Astrocyte of the cerebellum (primary cell): ENCODE data around the gene KLHL20.

Source experiments
- DNase-seq: peaks from one replicate; pipeline ENCODE4 v3.0.0-alpha.2; 2011; ENCODE audit warnings: low read depth
- H3K4me3 ChIP-seq: 2 replicates; pipeline ENCODE4 v1.5.1; 2011; ENCODE audit warnings: mild to moderate bottlenecking, low read depth, low read length, moderate library complexity
- in situ Hi-C: cut with HindIII; loops from 2 replicates; pipeline ENCODE4 v1.10.0; 2017; ENCODE audit warnings: low sequenced_read_pairs
- TF ChIP-seq, protein P1 (sequence below): IDR thresholded peaks from 2 replicates; pipeline ENCODE4 v1.5.1; 2012; ENCODE audit warnings: low read length, low read depth, moderate library complexity, mild to moderate bottlenecking; ENCODE audit errors: missing control alignments

KLHL20 gene

DNA sequence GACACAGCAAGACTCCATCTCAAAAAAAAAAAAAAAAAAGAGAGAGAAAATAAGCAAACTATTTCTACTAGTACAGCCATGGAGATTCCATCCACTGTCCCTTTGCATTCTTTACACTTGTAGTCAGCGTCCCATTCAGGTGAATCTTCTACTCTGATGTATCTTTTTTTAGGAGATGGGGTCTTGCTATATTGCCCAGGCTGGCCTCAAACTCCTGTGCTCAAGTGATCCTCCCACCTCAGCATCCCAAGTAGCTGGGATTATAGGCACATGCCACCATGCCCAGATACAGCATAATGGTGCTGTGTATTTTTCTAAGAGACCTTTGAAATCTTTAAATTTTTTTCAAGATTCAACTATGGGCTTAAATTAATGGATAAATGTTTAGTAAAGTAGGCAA, 118.0 kb downstream of the KLHL20 start:
- H3K4me3 ChIP-seq, result no peak overlapping the region
- in situ Hi-C loops, result no loop called here
- no peak for DNase-seq
- TF ChIP-seq, protein P1, sequence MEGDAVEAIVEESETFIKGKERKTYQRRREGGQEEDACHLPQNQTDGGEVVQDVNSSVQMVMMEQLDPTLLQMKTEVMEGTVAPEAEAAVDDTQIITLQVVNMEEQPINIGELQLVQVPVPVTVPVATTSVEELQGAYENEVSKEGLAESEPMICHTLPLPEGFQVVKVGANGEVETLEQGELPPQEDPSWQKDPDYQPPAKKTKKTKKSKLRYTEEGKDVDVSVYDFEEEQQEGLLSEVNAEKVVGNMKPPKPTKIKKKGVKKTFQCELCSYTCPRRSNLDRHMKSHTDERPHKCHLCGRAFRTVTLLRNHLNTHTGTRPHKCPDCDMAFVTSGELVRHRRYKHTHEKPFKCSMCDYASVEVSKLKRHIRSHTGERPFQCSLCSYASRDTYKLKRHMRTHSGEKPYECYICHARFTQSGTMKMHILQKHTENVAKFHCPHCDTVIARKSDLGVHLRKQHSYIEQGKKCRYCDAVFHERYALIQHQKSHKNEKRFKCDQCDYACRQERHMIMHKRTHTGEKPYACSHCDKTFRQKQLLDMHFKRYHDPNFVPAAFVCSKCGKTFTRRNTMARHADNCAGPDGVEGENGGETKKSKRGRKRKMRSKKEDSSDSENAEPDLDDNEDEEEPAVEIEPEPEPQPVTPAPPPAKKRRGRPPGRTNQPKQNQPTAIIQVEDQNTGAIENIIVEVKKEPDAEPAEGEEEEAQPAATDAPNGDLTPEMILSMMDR, result no peak
